ENCODE results near the gene APBA2.

APBA2 gene

GRCh38 chr15:28961391-28961790, 75.6 kb downstream of the APBA2 start:
- no peak overlapping the region for H3K27ac ChIP-seq
- TF ChIP-seq ZFX (IDR thresholded peaks at IDR 0.05) (no peak), CTCF (conservative IDR thresholded peaks at IDR 0.05) (no peak)

GRCh38 chr15:28962851-28963710, 77.3 kb downstream of the APBA2 start:
- no peak overlapping the region for H3K27ac ChIP-seq
- TF ChIP-seq ZFX (IDR thresholded peaks at IDR 0.05) (no peak), CTCF (conservative IDR thresholded peaks at IDR 0.05) (no peak)

GRCh38 chr15:28963711-28964081, 77.9 kb downstream of the APBA2 start:
- TF ChIP-seq CTCF (conservative IDR thresholded peaks at IDR 0.05), result no peak
- TF ChIP-seq ZFX (IDR thresholded peaks at IDR 0.05), result no peak

GRCh38 chr15:28964098-28964497, 78.3 kb downstream of the APBA2 start:
- no peak overlapping the region for H3K27ac ChIP-seq
- TF ChIP-seq CTCF (conservative IDR thresholded peaks at IDR 0.05), result no peak

More at GRCh38 chr15:28963711-28964081, 77.9 kb downstream of the APBA2 start:
- H3K27ac ChIP-seq, result no peak overlapping the region

- TF ChIP-seq ZFX (IDR thresholded peaks at IDR 0.05), result no peak
- TF ChIP-seq CTCF (conservative IDR thresholded peaks at IDR 0.05), result no peak
- no peak overlapping the region for H3K27ac ChIP-seq
These were observed 81.3 kb downstream of the APBA2 start for GRCh38 chr15:28967066-28967465.

- TF ChIP-seq CTCF (conservative IDR thresholded peaks at IDR 0.05), result no peak
- H3K27ac ChIP-seq, result no peak overlapping the region
These were observed 82.2 kb downstream of the APBA2 start for GRCh38 chr15:28967990-28968389.

- no peak overlapping the region for H3K27ac ChIP-seq
- TF ChIP-seq CTCF (conservative IDR thresholded peaks at IDR 0.05) (no peak), ZFX (IDR thresholded peaks at IDR 0.05) (no peak)
These were observed 83.8 kb downstream of the APBA2 start for GRCh38 chr15:28969511-28970085.

Measured in C4-2B (cell line).